GM20431 (cell line): ENCODE measurements around the gene DIS3L2.
"Not testable (repeated sequence)": the region's sequence is repeated elsewhere in the genome, so short reads cannot be mapped to it uniquely, and the experiment has no call there.

Source experiments
- in situ Hi-C: fragments of 300-500 bp; cut with MseI, MboI; formaldehyde crosslinking; loops from one replicate; pipeline ENCODE4 v1.15.0; 2020; ENCODE audit warnings: low sequenced_read_pairs; ENCODE audit not compliant: unreplicated experiment

Gene DIS3L2

DNA sequence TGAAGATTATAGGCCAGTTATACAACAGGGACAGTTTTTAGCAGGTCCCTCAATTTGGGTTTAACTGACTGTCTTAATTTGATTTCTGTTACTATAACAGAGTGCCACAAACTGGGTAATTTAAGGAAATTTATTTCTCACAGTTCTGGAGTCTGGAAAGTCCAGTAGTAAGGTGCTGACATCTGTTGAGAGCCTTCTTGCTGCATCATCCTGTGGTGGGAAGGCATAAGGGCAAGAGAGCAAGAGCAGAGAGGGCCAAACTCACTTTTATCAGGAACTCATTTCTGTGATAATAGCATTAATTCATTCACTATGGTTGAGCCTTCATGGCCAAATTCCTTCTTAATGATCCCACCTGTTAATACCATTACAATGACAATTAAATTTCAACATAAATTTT lies 36.5 kb downstream of the DIS3L2 start:
- in situ Hi-C loops = no loop called here

DNA sequence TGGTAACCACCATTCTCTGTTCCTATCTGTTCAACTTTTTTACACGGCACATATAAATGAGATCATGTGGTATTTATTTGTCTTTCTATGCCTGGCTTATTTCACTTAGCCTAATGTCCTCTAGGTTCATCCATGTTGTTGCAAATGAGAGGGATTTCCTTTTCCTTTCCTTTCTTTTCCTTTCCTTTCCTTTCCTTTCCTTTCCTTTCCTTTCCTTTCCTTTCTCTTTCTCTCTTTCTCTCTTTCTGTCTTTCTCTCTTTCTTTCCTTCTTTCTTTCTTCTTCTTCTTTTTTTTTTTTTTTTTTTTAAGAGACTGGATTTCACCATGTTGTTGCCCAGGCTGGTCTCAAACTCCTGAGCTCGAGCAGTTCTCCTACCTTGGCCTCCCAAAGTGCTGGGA lies 38.9 kb downstream of the DIS3L2 start:
- in situ Hi-C loops = no loop called here

DNA sequence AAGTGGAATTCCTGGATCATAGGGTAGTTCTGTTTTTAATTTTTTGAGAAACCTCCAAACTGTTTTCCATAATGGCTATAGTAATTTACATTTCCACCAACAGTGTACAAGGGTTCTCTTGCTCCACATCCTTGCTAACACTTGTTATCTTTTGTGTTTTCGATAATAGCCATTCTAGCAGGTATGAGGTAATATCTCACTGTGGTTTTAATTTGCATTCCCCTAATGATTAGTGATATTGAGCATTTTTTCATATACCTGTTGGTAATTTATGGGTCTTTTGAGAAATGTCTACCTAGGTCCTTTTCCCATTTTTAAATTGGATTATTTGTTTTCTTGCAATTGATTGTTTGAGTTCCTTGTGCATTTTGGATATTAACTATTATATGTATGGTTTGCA lies 39.6 kb downstream of the DIS3L2 start:
- in situ Hi-C loops = no loop called here

DNA sequence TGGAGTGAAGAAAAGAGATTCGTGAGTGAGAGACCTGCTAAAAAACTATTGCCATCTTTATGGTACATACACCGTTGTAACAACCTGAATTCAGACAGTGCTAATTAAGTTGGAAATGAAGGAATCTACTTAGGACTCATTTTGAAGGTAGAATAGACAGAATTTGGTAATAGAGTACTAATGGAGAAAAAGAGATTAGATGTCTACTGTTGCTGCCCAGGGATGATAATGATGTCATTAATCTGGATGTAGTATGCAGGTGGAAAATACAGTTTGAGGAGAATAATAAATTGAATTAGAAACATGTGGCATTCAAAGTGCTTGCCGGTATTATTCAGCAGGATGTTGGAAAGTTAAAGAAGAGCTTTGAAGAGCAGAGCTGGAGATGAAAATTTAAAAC lies 44.7 kb downstream of the DIS3L2 start:
- in situ Hi-C loops = no loop called here

DNA sequence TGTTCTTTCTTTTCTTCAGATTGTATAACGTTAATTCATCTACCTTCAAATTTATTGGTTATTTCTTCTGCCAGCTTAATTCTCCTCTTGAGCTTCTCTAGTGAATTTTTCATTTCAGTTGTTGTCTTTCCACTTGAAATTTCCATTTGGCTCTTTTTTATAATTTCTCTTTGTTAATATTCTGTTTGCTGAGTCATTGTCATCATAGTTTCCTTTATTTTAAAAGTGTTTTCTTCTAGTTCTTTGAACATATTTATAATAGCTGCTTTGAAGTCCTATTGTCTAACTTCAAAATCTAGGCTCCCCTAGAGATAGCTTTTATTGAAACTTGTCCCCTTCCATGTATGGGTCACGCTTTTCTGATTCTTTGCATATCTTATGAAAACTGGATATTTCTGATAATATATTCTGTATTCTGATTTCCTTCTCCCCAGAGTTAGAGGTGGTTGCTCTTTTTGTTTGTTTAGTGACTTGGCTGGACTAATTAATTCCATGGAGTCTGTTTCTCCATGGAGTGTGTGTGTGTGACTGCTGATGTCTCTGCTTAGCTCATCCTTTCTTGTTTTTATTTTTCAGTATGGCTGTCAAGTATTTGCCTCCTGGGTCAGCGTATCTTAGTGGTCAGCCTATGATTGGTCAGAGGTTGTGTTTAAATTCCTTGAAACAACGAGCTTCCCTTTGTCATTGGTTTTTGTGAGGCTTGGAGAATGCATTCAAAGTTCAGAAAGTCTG lies 47.6 kb downstream of the DIS3L2 start:
- in situ Hi-C loops = no loop called here

DNA sequence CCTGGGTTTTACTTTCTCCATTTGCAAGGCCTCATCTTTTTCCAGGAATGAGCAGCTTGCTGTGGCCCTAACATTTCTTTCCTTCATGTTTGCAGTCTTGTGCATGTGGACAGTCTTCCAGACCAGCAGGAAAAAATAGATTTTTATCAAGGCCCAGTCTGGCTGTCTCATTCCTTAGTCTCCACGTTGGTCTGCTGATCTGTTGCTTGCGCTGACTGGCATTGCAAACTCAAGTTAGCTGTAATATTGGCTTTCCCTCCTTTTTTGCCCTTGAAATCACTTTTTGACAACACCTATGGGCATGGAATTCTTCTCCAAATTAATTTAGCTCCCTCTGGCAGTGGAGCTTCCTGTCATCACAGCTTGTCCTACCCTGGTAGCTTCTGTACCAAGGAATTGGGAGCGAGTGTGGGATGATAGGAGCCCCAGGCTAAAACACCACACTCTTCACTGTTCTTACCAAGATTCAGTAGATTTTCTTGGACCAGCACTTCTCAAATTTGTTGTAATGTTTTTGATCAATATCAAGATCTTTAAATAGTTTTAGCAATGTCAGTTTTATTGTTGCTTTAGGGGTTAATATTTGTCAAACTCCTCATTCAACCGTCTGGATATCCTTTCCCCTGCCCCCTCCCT lies 48.2 kb downstream of the DIS3L2 start:
- in situ Hi-C loops = no loop called here

DNA sequence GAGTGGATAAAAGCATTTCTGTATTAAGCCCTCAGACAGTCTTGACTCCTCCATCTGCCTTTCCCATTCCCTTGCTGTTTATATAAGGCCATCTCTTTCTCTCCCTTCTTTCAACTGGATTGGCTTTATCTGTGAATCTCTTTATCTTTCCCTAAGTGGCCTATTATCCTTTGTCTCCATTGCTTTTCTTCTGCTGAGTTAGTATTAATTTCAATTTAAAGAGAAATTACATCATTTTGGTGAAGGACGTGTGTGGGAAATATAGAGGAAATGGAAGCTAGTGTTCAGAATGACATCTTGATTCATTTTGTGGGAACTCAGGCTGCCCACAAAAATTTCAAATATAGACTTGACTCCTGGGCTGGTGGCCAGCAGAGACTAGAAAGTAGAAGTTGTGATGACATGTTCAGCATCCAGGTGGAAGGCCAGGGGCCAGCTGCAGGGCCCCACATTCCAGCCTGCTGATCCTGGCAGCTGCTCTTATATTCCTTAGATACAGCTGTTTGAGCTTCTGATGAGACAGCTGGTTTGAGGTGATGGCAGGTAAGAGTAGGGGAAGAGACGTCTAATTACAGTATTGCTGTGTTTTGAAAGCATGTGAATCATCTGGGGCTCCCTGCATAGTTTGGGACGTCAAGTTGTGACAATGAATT lies 52.3 kb downstream of the DIS3L2 start:
- in situ Hi-C loops = no loop called here

DNA sequence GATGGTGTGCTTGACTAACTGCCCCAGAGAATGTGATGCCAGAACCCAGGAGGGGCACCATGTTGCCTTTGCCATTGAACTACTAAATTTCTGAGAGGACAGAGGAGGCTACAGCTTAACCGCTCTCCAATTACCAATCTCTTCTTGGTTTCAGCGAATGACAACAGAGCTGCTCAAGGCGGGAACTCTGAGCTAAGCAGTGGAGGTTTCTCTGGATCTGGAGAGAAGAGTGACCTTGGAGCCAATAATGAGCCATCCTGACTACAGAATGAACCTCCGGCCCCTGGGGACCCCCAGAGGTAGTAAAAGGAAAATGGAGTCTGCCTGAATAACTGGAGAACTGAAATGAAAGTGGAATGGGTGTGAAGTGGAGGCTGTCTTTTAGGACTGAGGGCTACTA lies 53.2 kb downstream of the DIS3L2 start:
- in situ Hi-C loops = no loop called here

DNA sequence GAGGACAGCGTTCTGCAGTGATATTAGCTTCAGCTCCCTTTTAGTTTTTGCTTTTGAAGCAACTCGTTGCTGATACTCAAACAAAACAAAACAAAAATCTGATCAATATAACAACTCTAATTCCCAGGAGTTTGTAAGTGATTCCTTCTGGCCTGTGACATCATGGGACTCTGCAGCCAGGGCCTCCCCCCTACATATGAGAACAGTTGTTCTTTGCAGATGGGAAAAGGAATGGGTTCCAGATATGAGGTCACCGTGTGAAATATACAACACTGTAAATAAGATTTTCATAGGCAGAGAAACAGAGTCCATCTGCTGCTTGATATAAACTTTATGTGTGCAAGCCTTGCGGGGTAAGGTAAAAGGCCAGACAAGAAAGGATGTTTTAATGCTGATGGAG lies 56.7 kb downstream of the DIS3L2 start:
- in situ Hi-C loops = no loop called here

DNA sequence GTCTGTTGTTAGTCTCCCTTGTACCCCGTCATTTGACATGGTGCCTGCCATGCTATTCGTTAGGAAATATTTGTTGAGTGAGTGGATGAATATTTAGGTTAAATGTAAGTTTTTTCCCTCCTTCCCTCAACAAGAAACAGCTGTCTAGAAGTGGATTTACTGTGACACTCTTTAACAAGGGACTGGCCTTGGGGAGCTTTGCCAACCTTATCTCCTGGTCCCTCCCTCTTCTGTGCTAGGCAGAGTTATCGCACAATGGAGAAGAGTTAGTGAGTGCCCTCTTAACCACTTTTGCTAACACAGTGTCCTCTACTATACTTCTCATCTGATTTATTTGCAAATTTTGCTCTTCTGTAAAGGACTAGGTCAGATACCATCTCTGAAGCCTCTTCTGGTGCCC lies 61.2 kb downstream of the DIS3L2 start:
- in situ Hi-C loops = no loop called here

DNA sequence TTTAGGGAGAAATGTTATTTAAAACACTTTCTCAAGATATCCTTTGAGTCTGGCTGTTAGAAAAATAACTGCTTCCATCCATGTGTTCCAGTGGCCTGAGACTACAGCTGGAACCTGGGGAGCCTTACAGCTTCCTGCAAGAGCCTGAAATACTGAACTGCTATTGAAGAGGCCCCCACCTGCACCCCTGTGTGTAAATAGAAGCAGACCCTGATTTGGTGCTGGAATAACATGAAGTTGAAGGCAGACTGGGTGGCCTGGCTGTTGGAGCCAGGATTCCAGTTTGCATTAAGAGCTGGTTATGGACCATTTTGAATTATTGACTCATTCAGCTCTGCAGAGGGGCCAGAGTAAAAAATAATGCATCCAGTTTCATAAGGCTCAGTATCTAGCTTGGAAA lies 61.9 kb downstream of the DIS3L2 start:
- in situ Hi-C loops = no loop called here

DNA sequence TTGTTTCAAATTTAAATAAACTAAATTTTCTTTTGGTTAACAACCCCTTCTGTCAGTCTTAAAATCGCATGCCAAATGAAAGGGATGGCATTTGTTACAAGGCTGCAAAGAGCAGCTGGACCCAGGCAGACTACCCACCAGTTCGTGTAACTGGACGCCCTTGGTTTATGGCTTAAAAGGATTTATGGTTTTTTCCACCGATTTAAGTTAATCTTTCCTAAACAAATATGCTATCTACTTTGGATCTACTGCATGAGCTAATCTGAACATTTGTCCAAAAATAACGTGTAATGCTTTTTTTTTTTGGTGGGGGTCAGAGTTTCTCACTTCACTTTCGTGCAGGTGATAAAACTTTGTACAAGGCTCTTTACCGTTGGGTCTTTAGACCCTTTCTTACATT lies 62.9 kb downstream of the DIS3L2 start:
- in situ Hi-C loops = no loop called here

DNA sequence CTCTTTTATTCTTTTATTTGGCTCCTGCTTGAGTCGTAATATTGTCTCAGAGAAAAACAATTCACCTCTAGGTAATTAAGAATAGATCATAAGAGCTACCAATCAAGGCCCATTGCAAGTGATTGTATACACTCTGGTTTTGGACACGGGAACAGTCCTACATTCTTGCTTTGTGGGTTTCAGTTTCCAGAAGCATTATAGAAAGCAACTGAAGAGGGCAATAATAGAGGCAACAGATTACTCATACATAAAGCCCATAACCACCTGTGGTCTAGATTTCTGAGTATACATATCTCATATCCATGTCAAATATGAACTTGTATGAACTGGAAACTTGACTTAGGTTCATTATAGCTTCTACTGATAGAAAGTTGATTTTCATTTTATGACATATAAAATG lies 65.4 kb downstream of the DIS3L2 start:
- in situ Hi-C loops = no loop called here

DNA sequence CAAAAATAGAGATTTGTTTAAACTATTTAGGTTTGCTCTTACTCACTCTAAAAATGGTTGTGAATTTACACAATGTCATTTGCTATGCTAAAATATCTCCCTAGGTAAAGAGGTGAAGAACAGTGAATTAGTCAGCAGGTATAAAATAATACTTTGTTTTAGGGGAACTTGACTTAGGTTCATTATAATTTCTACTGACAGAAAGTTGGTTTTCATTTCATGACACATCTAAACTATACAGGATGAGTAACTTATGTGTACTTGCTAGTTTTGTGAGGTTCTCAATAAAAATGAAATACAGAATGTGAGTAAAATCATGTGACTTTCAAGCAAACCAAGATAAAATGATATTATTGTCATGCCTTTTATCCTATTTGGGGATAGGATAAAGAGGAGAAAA lies 66.0 kb downstream of the DIS3L2 start:
- in situ Hi-C loops = no loop called here

DNA sequence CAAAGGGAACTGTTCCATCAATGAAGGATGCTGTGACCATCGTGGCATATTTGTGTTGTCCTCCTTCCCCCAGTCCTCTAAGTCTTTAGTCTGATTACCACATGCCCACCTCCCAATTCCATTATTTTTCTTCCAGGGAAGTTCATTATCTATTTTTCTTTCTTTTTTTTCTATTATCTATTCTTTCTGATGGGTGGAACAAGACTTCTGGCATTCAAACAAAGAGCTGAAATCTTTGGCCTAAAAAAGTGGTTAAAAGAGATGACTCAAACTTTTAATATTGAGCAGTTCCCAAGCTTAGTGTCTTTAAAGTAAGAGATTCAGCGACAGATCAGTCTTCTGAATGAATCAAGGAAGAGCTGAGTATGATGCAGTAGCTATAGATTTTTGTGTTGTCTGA lies 66.6 kb downstream of the DIS3L2 start:
- in situ Hi-C loops = no loop called here

DNA sequence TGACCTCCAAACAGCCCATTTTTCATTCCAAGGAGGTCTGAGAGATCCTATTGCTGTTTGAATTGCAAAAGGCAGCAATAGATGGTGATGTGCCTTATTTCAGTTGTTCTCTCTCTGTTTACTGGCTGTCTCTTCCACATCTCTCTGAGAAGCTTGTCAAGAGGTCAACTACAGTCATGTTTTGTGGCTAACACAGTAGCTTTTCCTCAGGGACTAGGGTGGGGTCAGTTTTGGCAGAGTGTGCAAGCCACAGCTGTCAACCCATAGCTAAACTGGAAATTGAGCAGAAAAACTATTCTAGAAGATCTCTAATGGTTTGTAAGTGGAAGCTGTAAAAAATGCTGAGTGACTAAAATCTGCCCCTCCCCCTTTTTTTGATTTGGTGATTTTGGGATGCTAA lies 67.1 kb downstream of the DIS3L2 start:
- in situ Hi-C loops = no loop called here

DNA sequence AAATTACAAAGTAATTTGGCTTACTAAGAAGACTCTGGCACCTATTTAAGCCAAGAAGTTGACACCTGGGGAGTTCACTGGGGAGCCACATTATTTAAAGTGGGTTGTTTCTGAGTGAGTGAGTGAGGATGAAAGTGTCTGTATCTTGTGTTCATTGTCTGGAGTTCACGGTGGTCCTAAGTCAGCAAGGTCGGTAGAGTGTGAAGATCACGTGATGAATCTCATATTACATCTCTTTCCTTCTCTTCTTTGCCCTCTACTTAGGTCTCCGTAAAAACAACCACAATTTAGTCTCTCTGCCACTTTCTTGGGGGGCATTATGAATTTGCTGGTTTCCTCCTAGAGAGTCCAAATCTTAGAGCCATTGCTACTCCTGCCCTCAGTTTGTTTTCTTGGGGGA lies 67.8 kb downstream of the DIS3L2 start:
- in situ Hi-C loops = no loop called here

DNA sequence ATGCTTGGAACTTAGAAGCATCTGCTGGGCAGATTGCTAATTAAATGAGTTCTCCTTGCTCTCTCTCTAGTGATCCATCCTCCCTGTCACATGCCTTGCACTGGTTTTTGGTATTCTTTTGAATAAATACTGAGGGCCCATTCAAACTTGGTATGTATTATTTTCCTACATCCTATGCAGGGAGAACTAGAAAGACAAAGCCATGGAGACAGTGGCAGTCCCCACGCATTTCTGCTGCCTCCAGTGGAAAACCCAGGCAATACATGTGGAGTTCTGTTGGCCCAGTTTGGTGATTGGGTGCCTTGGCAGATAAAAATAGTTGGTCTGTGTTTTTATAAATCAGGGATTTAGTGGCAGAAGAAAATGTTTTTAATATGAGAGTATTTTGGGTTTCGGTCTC lies 68.7 kb downstream of the DIS3L2 start:
- in situ Hi-C loops = no loop called here

DNA sequence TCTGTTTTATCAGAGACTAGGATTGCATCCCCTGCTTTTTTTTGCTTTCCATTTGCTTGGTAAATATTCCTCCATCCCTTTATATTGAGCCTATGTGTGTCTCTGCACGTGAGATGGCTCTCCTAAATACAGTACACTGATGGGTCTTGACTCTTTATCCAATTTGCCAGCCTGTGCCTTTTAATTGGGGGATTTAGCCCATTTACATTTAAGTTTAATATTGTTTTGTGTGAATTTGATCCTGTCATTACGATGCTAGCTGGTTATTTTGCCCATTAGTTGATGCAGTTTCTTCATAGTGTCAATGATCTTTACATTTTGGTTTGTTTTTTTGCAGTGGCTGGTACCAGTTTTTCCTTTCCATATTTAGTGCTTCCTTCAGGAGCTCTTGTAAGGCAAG lies 73.8 kb downstream of the DIS3L2 start:
- in situ Hi-C loops = not testable (repeated sequence)

DNA sequence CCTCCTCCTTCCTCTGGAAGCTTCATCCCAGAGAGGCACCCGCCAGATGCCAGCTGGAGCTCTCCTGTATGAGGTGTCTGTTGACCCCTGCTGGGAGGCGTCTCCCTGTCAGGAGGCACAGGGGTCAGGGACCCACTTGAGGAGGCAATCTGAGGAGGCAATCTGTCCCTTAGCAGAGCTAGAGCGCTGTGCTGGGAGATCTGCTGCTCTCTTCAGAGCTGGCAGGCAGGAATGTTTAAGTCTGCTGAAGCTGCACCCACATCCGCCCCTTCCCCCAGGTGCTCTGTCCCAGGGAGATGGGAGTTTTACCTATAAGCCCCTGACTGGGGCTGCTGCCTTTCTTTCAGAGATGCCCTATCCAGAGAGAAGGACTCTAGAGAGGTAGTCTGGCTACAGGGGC lies 75.4 kb downstream of the DIS3L2 start:
- in situ Hi-C loops = not testable (repeated sequence)

DNA sequence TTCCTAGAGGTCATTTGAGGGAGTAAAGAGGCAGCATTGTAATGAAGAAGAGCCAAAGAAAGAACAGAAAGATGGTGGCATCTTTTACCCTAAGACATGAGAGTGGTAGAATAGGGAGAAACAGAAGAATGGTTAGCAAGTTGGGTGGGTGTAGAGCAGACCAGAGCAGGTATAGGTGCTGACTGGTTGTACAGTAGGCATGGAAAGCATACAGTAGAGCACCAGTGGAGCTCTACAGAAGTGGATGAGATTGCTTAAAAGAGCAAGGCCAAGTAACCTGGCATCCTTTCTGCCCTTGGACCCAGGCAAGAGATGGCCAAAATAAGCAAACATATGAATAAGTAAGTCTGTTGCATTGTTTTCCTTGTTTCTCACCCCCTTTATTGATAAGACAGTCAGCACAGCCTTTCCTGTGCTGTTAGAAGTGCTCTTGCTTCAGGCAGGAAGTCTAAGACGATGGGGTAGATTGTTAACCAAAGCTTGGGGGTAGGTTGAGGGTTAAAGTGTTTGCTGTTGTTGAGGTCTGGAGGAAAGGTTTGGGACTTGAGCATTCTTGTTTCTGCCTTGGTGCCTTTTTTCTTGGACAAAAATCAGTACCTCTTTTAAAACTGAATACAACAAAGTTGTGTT lies 76.9 kb downstream of the DIS3L2 start:
- in situ Hi-C loops = no loop called here
